Hepatic stellate cell (primary cell): ENCODE results near the gene CNTN4.
"Not testable (repeated sequence)": the region's sequence is repeated elsewhere in the genome, so short reads cannot be mapped to it uniquely, and the experiment has no call there.

Source experiments
- DNase-seq: peaks from one replicate; pipeline ENCODE4 v3.0.0; 2011; ENCODE audit warnings: low spot score

CNTN4 gene

DNA sequence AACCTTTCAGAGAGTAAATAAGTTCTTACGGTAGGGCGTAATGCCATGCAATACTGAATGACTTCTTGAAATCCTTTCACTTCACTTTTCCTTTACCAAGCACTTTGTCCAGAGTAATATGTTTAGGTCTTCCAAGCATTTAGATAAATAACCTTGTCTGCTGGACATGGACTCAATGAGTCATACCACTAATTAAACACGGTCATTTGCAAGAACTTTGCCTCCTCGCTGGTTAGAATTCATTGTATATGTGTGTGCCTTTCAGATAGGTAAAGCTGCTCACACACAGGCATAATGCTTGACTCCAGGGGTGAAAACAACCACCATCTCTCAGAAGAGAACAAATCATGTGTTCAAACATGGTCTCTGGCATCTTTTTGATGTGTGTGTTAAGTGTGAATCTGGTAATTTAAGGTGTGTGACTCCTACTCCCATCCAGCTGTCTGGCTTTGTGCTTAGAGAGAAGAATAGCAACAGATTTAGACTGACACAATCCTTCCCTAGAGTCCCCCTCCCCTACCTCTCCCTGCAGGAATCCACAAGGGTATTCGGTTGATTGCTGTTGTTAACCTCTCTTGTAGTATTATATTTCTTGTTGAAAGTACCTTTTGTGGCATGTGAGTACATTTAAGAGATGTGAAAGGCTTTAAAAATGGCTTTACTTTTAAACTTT lies 419.0 kb downstream of the CNTN4 start:
- DNase-seq, result no peak

DNA sequence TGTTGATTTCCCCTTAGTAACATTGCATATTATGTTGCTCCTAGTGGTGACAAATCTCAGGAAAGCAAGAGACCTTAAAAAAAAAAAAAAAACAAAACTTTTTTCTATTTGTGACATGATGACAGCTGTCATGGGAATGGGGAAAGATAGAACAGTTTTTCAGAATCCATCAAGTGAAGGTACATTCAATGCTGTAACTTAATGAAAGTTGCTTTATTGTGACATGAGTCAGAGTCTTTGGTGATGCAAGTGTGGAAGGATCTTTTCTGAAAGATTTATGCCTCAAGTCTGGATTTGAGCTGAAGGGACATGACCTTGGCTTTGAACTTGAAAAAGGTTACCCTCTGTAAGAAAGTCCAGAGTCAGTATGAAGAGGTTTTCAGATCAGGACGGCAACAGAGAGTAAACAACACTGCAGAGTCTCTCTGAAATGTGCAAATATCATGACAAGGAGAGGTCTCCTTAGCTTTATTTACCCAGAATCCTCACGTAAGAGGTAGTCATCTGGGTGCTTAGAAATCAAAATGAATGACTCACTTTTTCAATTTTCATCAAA lies 424.7 kb downstream of the CNTN4 start:
- DNase-seq, result no peak

DNA sequence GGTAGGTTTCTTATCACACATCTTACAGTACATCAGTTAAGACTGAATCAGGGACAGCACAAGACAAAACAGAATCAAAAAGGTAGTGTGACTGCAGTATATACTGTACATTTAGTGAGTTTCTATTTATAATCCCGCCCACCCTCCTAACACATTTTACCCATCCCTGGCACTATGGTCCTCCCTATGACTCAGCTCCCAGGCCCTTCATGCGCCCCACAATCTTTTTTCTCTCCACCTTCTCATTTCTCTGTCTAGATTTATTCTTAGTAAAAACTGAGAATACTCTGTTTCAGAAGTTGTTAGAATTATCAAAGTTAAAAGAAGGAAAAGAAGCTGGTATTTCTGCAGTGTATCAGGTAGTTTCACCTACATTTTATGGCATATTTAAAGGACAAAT lies 427.3 kb downstream of the CNTN4 start:
- DNase-seq, result no peak

DNA sequence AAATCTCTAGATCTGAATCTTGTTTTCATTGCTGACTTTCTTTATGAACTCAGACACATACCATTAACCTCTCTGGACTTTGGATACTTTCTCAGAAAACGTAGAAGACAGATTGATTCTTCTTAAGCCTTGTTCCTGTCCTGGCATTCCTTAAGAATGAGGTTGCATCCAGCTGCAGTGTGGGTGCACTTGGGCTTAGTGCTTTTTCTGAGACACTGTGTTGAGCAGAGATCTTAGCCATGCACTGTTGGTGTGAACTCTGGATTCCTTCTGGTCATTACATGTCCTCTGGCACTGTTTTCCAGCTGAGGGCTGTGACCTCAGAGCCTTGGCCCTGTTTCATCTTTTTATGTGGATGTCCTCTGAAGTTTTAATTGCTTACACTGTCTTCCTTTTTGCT lies 428.3 kb downstream of the CNTN4 start:
- no peak for DNase-seq

DNA sequence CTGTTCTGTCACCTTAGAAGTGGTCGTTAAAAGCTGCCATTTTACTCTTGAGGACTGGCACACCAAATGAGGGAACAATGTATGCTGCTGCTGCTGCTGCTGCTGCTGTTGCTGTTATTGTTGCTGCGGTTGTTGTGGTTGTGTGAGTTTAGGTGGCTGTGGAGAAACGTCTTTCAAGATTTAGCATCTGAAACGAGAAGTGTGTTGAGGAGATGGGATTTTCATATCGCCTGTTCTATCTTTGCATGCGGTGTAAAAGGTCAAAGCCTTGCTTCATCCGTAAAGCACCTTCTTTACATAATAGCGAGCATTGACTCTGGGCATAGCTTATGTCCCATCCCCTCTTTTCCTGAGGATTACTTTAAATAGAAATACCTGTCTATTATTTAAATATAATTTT lies 428.7 kb downstream of the CNTN4 start:
- DNase-seq, result not testable (repeated sequence)

DNA sequence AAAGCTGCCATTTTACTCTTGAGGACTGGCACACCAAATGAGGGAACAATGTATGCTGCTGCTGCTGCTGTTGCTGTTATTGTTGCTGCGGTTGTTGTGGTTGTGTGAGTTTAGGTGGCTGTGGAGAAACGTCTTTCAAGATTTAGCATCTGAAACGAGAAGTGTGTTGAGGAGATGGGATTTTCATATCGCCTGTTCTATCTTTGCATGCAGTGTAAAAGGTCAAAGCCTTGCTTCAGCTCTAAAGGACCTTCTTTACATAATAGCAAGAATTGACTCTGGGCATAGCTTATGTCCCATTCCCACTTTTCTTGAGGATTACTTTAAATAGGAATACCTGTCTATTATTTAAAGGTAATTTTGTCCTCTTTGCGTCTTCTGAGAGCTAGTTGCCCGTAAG lies 436.1 kb downstream of the CNTN4 start:
- DNase-seq, result not testable (repeated sequence)

DNA sequence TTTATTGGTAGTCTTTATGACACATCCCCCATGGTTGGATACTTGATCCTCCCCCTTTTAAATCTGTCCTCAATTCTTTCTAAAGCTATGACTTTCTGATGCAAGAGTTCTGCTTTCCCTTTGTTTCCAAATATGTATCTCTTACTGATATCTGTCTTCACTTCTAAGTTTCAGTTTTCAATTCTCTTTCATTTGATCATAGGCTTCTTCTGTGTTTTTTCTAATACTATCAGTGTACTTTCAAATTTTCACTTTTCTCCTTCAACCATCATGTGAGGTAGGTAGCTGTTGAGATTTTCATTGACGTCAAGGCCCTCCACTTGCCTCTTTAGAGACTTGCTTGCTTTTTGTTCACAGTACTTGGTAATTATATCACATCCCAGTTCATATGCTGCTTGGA lies 436.5 kb downstream of the CNTN4 start:
- no peak for DNase-seq

DNA sequence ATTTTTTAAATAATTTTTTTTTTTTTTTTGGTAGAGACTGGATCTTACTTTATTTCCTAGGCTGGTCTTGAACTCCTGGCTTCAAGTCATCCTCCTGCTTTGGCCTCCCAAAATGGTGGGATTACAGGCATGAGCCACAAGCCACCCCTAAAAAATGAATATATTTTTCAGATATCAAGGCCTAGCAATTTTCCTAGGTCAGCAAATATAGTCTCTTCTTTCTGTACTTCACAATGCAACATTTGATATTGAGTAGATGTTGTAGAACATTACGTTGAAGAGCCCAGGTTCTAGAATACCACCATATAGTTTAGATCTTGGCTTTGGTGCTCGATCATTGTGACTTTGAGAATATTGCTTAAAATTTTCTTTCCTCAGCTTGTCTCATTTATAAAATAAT lies 437.9 kb downstream of the CNTN4 start:
- no peak for DNase-seq

DNA sequence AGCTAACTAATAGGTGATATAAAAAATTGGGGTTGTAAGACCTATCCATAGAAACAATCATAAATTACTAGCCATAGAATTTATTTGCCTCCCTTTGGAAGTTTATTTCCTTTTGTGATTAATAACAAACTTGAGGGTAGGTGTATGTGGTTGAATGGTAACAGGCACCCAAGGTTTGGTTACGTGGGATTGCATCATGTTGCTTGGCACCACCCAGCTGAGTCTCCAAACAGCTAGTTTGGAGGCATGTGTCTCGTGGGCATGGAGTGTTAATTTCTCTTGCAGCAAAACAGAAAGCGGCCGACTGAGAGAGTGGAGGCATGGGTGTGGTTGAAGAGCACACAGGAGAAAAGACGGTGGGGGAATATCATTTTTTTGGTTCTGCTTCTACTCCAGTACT lies 441.4 kb downstream of the CNTN4 start:
- no peak for DNase-seq

DNA sequence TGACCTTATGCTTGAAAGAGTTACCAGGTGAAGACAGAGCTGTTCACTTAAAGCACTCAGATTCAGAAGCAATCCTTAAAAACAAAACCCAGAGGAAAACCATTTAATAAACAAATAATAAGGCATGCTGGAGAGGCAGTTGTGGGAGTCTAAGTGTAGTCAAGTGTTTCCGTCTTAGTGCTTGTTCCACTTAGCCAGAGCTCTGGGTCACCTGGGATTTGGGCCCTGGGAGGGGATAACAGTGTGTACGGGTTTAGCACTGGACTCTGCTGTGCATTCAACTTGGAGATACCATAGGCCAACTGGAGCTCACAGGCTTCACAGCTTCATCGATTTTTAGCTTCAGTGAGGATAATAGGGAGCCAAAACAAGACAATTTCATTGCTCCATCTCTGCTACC lies 444.6 kb downstream of the CNTN4 start:
- no peak for DNase-seq

DNA sequence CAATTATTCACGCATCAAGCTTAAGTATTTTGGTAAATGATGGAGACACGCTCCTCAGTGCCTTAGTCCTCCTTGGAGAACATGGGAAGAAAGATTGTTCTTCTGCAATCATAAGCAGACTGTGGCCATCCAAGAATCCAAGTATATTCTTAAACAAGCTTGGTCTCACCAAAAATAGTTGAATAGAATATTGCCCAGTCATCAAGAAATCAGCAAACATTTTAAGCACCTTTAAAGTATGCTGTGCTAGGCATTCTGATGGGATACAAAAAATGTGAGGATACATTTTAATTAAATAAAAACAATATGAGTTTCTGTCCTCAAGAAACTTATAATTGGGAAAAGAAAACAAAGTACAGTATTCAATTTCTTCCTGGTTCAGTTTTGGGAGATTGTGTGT lies 445.5 kb downstream of the CNTN4 start:
- DNase-seq, result no peak

DNA sequence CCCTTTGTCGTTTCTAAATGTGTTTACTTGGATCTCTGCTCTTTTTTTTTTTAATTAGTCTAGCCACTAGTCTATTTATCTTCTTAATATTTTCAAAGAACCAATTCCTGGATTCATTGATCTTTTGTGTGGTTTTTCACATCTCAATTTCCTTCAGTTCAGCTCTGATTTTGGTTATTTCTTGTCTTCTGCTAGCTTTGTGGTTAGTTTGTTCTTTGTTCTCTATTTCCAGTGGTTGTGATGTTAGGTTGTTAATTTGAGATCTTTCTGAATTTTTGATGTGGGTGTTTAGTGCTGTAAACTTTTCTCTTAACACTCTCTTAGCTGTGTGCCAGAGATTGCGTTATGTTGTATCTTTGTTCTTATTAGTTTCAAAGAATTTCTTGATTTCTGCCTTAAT lies 446.1 kb downstream of the CNTN4 start:
- no peak for DNase-seq

DNA sequence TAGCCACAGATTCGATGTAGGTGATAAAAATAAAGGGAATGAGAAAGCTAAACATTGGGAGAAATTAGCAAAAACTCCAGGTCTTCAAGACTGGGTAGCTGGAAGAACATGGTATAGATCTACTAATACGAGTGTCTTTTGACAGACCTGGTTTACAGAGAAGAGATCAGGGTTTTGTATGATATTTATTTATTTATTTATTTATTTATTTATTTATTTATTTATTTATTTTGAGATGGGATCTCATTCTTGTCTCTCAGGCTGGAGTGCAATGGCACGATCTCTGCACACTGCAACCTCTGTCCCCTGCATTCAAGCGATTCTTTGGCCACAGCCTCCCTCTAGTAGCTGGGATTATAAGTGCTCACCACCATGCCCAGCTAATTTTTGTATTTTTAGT lies 448.4 kb downstream of the CNTN4 start:
- DNase-seq, result no peak

DNA sequence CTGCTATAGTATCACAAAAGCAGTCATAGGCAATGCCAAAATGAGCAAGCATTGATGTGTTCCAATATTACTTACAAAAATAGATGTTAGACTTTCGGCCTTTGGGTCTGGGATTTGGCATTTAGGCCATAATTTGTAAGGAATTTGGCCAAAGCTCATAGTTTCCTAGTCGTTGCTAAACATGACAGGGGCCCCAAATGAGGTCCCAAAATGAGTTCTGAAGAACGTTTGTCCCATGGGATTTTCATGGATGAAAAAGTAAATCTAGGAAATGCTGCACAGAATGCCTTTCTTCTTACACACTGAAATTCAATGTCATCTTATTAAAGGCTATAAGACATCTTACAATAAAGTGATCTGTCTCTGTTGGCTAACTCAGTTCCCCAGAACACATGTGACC lies 456.0 kb downstream of the CNTN4 start:
- DNase-seq, result no peak

DNA sequence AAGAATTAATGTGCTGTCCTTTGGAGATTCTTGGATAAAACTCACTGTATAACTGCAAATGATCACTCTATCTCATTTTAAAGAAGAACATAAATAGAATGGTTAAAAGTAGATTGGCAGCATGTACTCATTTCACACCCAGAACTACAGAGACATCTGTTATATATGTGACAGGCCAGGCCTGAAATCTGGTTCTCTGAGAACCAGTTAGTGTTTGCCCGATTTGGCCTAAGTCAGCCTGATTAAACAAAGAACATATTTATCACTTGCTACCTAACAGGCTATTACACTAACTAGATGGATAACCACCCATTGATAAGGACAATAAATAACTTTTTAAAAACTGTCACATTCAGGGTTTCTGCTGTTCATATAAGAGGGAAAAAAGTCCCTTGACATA lies 460.1 kb downstream of the CNTN4 start:
- no peak for DNase-seq

DNA sequence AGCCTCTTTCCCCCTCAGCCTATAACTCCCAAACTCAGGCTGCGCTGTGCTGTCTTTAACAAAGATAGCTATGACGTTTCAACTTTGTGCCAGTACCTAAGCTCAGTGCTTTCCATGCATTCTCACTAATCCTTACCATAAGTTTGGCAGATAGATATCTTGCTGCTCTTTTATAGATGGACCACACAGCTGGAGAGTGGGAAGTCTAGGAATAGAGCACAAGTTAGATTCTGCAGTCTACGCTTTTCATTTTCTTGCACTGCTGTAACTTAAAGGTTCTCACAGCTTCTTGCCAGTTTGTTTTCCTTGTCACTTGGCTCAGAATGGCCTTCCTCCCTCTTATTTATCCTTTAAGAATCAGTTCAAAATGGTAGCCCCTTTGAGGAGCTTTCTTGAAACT lies 468.8 kb downstream of the CNTN4 start:
- DNase-seq, result no peak

DNA sequence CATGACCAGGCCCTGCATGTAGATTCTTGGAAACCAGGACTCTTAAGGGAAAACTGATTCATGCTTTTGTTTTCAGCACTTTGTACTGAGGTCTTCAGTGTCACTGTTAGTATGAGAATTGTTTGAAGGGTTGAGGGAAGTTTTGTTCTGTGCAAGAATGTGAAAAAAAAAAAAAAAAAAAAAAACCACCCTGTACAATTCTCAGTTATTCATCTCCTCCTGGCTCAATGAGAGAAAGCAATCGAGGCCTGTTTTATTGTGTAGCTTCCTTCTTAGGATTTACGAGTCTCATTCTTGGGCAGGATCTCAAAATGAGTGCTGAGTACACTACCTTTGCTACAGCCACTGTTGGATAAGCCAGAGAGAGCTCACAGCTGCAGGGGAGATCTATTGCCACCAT lies 469.5 kb downstream of the CNTN4 start:
- DNase-seq, result no peak

DNA sequence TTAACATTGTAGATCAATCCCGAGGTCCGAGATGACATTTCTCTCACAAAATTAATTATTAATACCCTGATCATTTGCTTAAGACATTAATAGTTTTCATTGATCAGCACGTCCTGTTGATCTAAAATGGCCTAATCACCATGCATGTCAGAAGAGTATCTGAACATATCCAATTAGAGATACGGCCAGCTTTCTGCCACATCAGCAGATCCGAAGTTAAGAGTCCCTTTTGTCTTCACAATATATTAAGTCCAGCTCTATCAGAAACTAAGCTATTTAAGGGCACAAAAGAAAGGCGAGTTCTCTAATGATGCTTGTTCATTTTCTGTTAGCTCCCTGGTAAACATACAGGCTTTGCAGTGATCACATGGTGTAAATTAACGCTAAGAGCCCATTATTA lies 470.3 kb downstream of the CNTN4 start:
- no peak for DNase-seq

DNA sequence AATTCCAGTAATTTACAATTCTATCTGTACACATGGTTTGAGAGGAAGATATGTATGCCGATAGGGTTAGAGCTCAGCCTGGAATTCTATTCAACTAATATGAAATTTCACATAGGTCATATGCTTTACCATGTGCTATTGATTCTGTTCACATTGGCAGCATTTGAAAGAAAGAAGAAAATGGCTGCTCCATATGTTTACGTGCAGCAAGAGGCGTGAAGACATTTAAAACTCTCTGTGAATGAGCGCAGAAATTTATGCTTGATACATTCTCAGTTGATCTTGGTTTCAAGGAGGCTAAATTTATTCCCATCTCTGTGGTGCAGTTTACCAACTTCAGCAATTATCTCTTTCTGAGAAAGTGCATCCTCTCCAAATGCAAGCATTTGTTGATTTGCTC lies 478.9 kb downstream of the CNTN4 start:
- no peak for DNase-seq

DNA sequence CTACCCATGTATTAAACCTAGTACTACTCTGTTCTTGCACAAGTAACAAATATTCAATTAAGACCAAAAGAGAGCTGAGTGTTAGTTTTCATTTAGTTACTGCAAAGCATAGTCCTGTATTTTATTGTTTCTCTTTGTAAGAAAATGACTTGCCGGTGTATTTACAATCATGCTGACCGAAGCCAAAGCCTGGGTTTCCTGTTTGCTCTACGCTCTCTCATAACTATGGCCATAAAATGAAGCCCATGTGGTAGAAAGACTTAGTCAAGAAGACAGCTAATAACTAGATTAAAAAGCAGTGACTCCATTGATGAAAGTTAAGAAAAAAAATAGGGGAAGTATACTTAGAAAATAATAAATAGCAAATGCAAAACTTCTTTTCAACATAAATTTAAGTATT lies 479.9 kb downstream of the CNTN4 start:
- no peak for DNase-seq

DNA sequence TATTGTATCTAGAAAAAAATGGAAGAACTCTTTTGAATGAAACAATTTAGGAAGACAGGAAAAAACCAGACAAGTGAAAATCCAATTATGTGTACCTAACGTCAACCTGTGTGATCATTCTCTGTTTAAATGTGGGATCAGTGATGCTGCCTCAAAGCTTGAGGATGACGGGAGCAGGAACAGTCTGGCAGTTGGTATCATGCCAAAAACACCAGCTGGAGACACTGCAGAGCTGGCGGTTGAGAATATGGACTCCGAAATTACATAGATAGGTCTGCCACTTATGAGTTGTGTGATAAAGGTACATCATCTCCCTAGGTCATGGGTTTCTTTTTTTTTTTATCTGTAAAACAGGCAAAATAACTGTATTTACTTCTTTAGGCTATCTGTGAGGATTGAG lies 480.5 kb downstream of the CNTN4 start:
- no peak for DNase-seq

DNA sequence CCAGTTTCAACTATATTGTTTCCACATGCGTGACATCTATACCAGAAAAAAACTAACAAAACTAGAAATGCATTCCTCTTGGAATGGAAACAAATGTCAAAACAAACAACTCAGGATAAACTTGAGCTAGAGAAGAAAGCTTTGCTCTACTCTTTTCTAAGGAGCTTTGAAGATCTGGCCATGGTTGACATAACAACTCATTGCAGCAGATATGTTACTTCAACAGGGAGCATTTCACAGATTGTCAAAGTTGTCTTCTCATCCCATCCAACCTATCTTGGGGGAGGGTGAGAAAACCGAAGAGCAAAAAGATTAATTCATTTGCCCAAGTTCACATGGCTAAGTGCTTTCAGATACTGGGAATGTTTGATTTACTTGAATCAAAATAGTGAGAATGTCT lies 484.4 kb downstream of the CNTN4 start:
- DNase-seq, result no peak

DNA sequence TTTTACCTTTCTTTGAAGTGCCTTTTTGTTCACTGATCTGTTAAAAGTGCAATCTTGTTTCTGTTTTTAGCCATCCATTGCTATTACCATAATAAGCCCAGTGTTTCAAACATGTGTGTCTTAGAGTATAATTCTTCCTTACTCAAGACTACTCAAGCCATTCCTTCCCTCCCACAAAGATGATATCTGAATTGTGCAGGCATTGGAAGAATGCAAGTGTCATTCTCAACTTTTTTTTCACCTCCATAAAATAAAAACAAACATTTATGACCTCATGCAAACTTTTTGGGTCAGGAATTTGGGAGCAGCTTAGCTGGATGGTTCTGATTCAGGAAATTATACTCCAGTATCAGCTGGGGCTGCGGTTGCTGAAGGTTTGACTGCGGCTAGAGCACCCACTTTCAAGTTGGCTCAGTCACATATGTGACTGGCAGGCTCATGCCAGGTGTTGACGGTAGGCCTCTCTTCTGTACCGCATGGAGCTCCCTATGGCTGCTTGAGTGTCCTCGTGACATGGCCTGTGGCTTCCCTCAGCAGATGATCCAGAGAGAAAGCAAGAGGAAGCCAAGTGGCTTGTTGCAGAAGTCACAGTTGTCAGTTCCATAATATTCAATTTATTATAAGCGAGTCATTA lies 490.8 kb downstream of the CNTN4 start:
- DNase-seq, result no peak

DNA sequence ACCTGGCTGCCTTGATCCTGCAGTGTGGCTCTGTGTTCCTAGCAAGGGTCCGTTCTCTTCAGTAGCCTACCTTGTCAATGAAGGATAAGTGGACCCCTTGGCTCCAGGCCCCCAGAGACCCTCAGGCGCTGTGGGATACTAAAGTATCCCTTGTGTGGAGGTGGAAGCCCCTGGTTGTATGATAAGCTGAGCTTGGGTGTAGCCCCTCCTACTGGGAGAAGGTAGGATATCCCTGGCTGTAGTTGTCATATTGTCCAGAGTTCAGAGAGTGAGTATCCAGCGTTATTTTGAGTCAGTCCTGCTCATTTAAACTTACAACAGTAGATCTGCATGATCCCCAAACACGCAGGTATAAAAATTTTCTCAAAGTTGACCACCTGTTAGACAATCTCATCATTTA lies 496.8 kb downstream of the CNTN4 start:
- no peak for DNase-seq
